B cell (primary cell): ENCODE data around the gene CRHR2. TPM values are rescaled to one million over a fixed set of nuclear protein-coding genes. Genes with fewer than 3 reads are reported as not detected.

ENCODE experiments used
- ATAC-seq: fragments of 200-7000 bp; cut with Tn5 transposase; one replicate; pipeline ENCODE4 v1.10.0; 2021; ENCODE audit warnings: low read depth, mild to moderate bottlenecking, moderate number of reproducible peaks, moderate library complexity
- CTCF ChIA-PET: fragments of 350-600 bp; sonication (Branson Sonifier 250); formaldehyde crosslinking; loops from one replicate; lab custom pipeline; 2021; ENCODE audit warnings: antibody characterized with exemption, inconsistent platforms; lab: Charles Lee
- POLR2A ChIA-PET: fragments of 350-600 bp; sonication (Branson Sonifier 250); formaldehyde crosslinking; loops from one replicate; lab custom pipeline; 2021; ENCODE audit warnings: antibody characterized with exemption; lab: Charles Lee
- DNase-seq: peaks from one replicate; pipeline ENCODE4 v3.0.0; 2013
- H2AFZ ChIP-seq: 2 replicates; pipeline ENCODE4 v1.6.1; 2012; ENCODE audit warnings: mild to moderate bottlenecking, low read depth, low read length; ENCODE audit not compliant: insufficient read depth, poor library complexity, severe bottlenecking
- H3K27ac ChIP-seq, 2 donors: 1 replicate in 1 of 2; 2 replicates in 1 of 2; pipeline ENCODE4 v1.5.1; 2012 to 2013; ENCODE audit warnings: low read length in 2 of 2, mild to moderate bottlenecking in 2 of 2, moderate library complexity in 1 of 2
- H3K27me3 ChIP-seq, 4 experiments: fragments of 200-600 bp in 1 of 4; sonication (generic) in 1 of 4; replicated peaks in 1 of 4; 1 replicate in 2 of 4; 2 replicates in 2 of 4; pipeline versions ENCODE4 v1.6.1 to v1.7.0; 2013 to 2016; ENCODE audit warnings: low read length in 3 of 4, mild to moderate bottlenecking in 2 of 4, mixed read lengths in 1 of 4, moderate library complexity in 1 of 4; ENCODE audit not compliant: insufficient read depth in 4 of 4, control insufficient read depth in 3 of 4; ENCODE audit errors: control extremely low read depth in 1 of 4
- H3K36me3 ChIP-seq, 2 experiments: replicated peaks in 1 of 2; 1 replicate in 1 of 2; 2 replicates in 1 of 2; pipeline versions ENCODE4 v1.6.1 to v1.7.1; 2013; ENCODE audit warnings: low read length in 1 of 2; ENCODE audit not compliant: insufficient read depth in 2 of 2, control insufficient read depth in 1 of 2; ENCODE audit errors: control extremely low read depth in 1 of 2, extremely low read depth in 1 of 2
- H3K4me1 ChIP-seq, 2 donors: fragments of 200-600 bp in 1 of 2; sonication (generic) in 1 of 2; 1 replicate in 1 of 2; 2 replicates in 1 of 2; pipeline versions ENCODE4 v1.5.1 to v1.6.1; 2013 to 2017; ENCODE audit warnings: low read length in 2 of 2; ENCODE audit not compliant: control insufficient read depth in 2 of 2, insufficient read depth in 2 of 2
- H3K4me2 ChIP-seq: replicated peaks from 2 replicates; pipeline ENCODE3; 2012; ENCODE audit warnings: mild to moderate bottlenecking, low read depth, low read length; ENCODE audit not compliant: poor library complexity, severe bottlenecking
- H3K4me3 ChIP-seq, 5 experiments: fragments of 200-600 bp in 1 of 5; sonication (generic) in 1 of 5; 1 replicate in 3 of 5; 2 replicates in 2 of 5; pipeline versions ENCODE4 v1.5.1 to v1.7.0; 2011 to 2016; ENCODE audit warnings: low read length in 4 of 5, mild to moderate bottlenecking in 4 of 5, low read depth in 2 of 5, control low read depth in 1 of 5, moderate library complexity in 1 of 5; ENCODE audit not compliant: insufficient read depth in 1 of 5; ENCODE audit errors: control extremely low read depth in 1 of 5, extremely low read depth in 1 of 5
- H3K79me2 ChIP-seq: fragments of 200-600 bp; sonication (generic); one replicate; pipeline ENCODE4 v1.6.0; 2016; ENCODE audit warnings: low read length; ENCODE audit not compliant: control insufficient read depth, insufficient read depth
- H3K9ac ChIP-seq: fragments of 200-600 bp; sonication (generic); 2 replicates; pipeline ENCODE4 v1.6.1; 2017; ENCODE audit warnings: mild to moderate bottlenecking, low read length, moderate library complexity
- H3K9me3 ChIP-seq, 3 donors: one replicate each; pipeline versions ENCODE4 v1.6.1 to v1.7.1; 2013; ENCODE audit warnings: low read length in 2 of 3; ENCODE audit not compliant: control insufficient read depth in 2 of 3, insufficient read depth in 1 of 3; ENCODE audit errors: control extremely low read depth in 1 of 3
- H4K20me1 ChIP-seq: 2 replicates; pipeline ENCODE4 v1.6.0; 2012; ENCODE audit warnings: mild to moderate bottlenecking, low read length; ENCODE audit not compliant: insufficient read depth, control insufficient read depth, poor library complexity, severe bottlenecking
- H3K27ac Mint-ChIP-seq: one replicate; pipeline ENCODE4 v1.8.0; 2021; ENCODE audit warnings: mixed read lengths
- H3K27me3 Mint-ChIP-seq: one replicate; pipeline ENCODE4 v1.8.0; 2021; ENCODE audit warnings: mixed read lengths
- H3K4me1 Mint-ChIP-seq: one replicate; pipeline ENCODE4 v1.8.0; 2021; ENCODE audit warnings: mixed read lengths
- H3K4me3 Mint-ChIP-seq: one replicate; pipeline ENCODE4 v1.8.0; 2021; ENCODE audit warnings: mixed read lengths
- H3K9me3 Mint-ChIP-seq: one replicate; pipeline ENCODE4 v1.8.0; 2022; ENCODE audit warnings: mixed read lengths; ENCODE audit not compliant: insufficient read depth
- CTCF ChIP-seq: fragments of 200-600 bp; IDR thresholded peaks from one replicate; pipeline ENCODE4 v1.8.0; 2022; ENCODE audit warnings: antibody characterized with exemption, mild to moderate bottlenecking
- EZH2 ChIP-seq: IDR thresholded peaks from 2 replicates; pipeline ENCODE4 v1.6.1; 2012; ENCODE audit warnings: borderline replicate concordance, low read depth, mild to moderate bottlenecking, moderate library complexity, low read length; ENCODE audit not compliant: insufficient read depth, poor library complexity, severe bottlenecking
- WGBS: methylation state at CpG from one replicate; pipeline ENCODE4 v1.1.5; 2013; ENCODE audit warnings: missing lambda C conversion rate; ENCODE audit not compliant: insufficient coverage; 5-methylcytosine and 5-hydroxymethylcytosine counted together
- intact Hi-C: fragments of 100-400 bp; cut with micrococcal nuclease; formaldehyde crosslinking; loops from one replicate; pipeline ENCODE4 v1.10.0; 2022
- polyA plus RNA-seq: library from polyadenylated mRNA; depleted of rRNA; stranded (reverse); fragments of >200 nt; gene quantifications from 2 replicates; pipeline ENCODE4 v1.2.3, GENCODE V29; 2012
- total RNA-seq, 2 donors: library from RNA; stranded (reverse); fragments of 120-200 nt in 1 of 2; gene quantifications; 1 replicate in 1 of 2; 2 replicates in 1 of 2; pipeline versions ENCODE4 v1.2.3 to v1.2.4, GENCODE V29; 2013 to 2022

Gene CRHR2
- total and polyA plus RNA-seq, 2 donors (not counting 1 experiment from before 2014, with no cell fraction given): not detected

- Histone ChIP-seq H3K27ac (no peak overlapping the region), H2AFZ (no peak overlapping the region), H3K36me3 (no peaks in the 10 kb centered on the region), H3K4me2 (no peak overlapping the region), H3K9me3 (peaks cover 0 to 4% (median 0%) of the 10 kb centered on the region in 3 donors), H3K4me3 (no peak overlapping the region), H3K79me2 (no peaks in the 10 kb centered on the region), H3K27me3 (peaks cover 0 to 18% (median 1%) of the 10 kb centered on the region in 4 experiments), H4K20me1 (no peaks in the 10 kb centered on the region), H3K9ac (no peak overlapping the region), H3K4me1 (no peaks in the 10 kb centered on the region)
- ATAC-seq (no peak), DNase-seq (no peak)
- TF ChIP-seq EZH2: no peak
- no peak for TF ChIP-seq CTCF
- H3K4me3 Mint-ChIP-seq: no peak overlapping the region
- no peak overlapping the region for H3K27ac Mint-ChIP-seq
- peaks cover 21% of the 10 kb centered on the region for H3K27me3 Mint-ChIP-seq
- 12% methylated on average over 6 of the region's 6 CpGs for WGBS
- POLR2A ChIA-PET: no interaction called here
- CTCF ChIA-PET: no interaction called here
- intact Hi-C loops: no loop called here
- no peaks in the 10 kb centered on the region for H3K4me1 Mint-ChIP-seq
- H3K9me3 Mint-ChIP-seq: no peaks in the 10 kb centered on the region
These were observed 10.3 kb downstream of the CRHR2 start for GRCh38 chr7:30671793-30672465.

DNA sequence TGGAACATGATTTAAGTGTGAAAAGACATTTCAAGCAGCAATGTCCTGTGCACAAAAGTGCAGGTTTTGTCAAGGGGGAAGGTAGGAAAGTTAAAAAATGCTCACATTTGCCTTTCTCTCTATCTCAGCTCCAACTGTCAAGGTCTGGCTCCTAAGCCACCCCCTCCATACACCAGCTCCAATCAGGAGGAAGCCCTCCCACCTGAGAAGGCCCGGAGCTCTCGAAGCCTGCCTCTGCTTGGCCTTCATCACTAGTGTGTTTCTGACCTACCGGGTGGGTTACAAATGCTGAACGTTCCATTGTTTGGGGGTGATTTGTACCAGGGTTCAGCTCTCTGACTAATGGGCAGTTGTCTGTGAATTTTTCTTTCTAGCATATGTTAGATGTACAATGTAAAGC is 14.2 kb downstream of the CRHR2 start:
- no peaks in the 10 kb centered on the region for H3K36me3 ChIP-seq
- TF ChIP-seq CTCF (no peak), EZH2 (no peak)
- no peaks in the 10 kb centered on the region for H4K20me1 ChIP-seq
- no peak overlapping the region for H3K27ac Mint-ChIP-seq
- H3K79me2 ChIP-seq: no peaks in the 10 kb centered on the region
- H3K27me3 Mint-ChIP-seq: peaks cover 11% of the 10 kb centered on the region
- intact Hi-C loops: no loop called here
- H3K4me1 Mint-ChIP-seq: no peaks in the 10 kb centered on the region
- DNase-seq (no peak), ATAC-seq (no peak)
- no peak overlapping the region for H3K4me3 ChIP-seq
- H3K4me1 ChIP-seq: no peaks in the 10 kb centered on the region
- ChIA-PET CTCF (interaction anchor here (1.1 kb wide), 1 partner anchor 14 kb away, joined by 3 read pairs; the partner anchor contains the start of gene CRHR2), POLR2A (no interaction called here)
- peaks cover 0 to 4% (median 0%) of the 10 kb centered on the region in 3 donors for H3K9me3 ChIP-seq
- no peaks in the 10 kb centered on the region for H3K9me3 Mint-ChIP-seq
- no peak overlapping the region for H3K27ac ChIP-seq
- no peak overlapping the region for H3K4me2 ChIP-seq
- H3K27me3 ChIP-seq: peaks cover 0 to 8% (median 1%) of the 10 kb centered on the region in 4 experiments
- H2AFZ ChIP-seq: no peak overlapping the region
- H3K4me3 Mint-ChIP-seq: no peak overlapping the region
- no peak overlapping the region for H3K9ac ChIP-seq
- no CpG with 5 or more reads among the region's 4 CpGs for WGBS
